Inflammatory macrophage treated with lipopolysaccharide for 1 hour (primary cell): ENCODE results near the gene RASSF7.
A peak's percentile ranks its signal among the peaks of the same experiment; 100 is the strongest.

Experiments
- DNase-seq, 2 donors: peaks; one replicate each; pipeline ENCODE4 v3.0.0-alpha.2; 2020 to 2022

The RASSF7 gene

DNA sequence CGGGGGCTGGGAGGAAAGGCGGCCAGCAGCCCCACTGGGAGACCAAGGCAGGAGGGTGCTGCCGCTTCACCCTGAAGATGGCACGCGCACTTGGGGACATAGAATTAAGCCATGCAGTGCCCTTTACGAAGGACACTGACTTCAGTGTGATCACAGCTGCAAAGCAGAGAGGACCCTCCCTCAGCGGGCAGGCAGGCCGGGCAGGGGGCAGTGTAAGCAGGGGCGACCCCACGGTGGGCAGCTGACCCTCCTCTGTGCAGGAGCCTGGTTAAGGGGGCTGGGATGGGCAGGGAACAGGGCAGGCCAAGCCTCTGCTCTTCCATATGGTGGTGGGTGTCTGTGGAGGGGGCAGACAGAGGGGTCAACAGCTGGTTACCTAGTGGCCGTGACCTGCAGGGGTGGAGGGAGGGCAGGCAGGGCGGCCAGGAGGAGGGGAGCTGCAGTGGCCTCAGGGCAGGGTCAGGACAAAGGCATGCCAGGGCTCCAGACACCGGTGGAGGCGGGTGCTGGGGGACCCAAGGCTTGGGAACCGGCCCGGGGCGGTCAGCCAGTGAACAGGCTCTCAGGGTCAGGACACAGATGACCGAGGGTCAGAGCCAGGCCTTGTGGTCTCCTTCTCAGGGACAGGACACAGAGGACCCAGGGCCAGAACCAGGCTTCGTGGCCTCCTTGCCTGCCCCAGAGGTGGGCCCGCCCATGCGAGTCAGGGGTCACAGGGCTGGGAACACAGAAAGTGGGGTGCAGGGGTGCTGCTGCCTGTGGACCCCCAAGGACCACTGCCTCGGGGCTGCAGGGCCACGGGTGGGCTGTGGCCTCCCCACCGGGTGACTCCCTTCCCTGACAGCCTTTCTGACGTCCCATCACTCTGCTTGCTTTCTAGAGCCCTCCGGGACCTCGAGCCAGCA lies 7.4 kb upstream of the RASSF7 start:
- no peak for DNase-seq

DNA sequence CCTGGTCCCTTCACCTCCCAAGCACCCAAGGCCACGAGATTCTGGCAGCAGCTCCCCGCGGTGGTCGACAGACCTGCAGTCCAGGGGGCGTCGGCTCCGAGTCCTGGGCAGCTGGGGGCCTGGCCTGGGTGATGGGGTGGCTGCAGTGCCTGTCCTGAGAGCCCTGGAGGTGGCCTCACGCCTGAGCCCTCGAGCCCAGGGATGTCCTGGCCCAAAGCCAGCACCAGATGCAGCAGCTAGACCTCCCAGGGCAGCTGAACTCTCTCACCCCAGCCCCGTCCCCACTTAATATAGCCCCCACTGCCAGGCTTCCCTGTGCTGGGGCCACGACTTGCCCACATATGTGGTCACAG lies 6.8 kb upstream of the RASSF7 start:
- DNase-seq: no peak

- DNase-seq: peak; percentile 21 to 36
These were observed 6.1 kb upstream of the RASSF7 start for GRCh38 chr11:554428-555226.

DNA sequence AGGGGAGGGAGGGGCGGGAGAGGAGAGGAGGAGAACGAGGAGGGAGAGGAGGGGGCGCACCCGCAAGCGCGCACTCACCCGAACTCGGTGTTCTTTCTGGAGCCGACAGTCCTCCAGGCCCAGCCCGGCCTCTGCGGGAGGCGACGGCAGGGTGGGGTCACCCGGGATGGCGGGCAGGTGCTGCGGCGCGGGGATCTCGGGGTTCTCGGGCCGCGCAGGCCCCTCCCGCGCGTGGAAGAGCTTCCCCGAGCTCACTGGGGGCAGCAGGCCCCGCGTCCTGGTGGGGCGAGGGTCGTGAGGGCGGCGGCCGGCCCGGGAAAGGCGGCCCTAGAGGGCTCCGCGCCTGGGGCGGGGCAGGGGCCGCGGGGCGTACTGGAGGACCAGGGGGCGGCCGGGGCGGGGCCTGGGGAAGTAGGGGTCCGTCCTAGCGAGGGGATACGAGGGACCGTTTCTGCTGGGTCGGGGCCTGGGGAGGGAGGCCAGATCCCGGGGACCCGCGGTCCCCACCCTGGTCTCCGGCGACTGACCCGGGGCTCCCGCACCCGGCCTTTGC lies 5.5 kb upstream of the RASSF7 start:
- DNase-seq: no peak

DNA sequence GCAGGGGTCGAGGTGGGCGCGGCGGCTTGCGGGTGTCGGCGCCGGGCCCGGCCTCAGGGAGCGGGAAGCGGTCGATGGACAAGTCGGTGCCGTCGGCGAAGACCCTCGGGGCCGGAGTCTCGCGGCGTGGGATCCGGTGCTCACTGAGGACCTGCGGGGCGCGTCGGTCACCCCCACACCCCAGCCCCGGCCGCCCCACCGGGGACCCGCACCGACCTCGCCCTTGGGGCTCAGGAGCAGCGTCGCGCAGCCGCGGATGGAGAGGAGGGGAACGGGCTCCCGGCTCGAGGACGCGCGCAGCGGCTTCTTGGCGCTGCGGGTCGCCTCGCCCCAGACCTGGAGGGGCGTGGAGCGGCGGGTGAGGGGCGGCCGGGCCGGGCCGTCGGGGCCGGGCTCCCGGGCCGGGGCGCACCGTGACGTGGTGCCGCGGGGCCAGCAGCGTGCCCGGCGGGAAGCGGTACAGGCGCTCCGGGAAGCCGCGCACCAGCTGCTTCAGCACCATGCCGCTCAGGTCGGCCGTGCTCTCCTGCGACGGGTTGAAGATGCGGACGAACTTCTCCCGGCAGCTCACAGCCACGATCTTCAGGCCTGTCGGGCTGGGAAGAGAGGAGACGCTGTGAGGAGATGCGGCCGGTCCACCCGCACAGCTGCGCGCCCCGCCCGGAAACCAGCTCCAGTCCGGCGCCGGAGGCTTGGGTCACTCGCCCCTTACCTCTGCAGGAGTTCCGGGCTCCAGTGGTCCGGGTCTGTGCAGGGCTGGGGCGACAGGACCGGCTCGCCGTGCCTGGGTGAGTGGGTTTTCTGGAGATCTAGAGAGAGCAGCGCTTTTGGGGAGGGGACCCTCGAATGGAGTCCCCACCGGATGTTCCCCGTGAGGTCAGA lies 4.7 kb upstream of the RASSF7 start:
- no peak for DNase-seq

DNA sequence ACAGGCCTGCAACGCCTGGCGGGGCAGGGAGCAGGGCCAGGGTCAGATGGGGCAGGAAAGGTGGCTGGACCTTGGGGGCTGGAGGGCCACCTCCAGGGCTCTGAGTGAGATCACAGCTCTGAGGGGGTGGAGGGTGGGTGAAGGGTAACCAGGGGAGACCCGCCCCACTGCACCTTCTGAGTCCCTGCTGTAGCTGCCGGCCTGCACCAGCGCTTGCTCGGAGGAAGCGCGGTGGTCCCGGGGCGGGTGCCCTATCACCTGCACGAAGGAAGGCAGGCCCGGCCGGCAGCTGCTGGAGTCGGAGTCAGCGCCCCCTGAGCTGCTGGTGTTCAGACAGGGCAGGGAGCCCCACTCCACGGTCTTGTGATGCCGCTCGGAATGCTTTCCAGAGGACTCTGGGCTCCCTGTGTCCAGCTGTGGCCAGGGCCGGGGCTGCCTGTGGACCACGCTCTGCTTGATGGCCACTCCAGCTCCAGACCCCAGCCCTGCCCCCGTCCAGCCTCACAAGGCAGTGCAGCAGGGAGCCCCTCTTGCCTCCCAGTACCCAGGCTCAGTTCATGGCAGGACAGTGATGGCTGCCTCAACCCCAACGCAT lies 4.0 kb upstream of the RASSF7 start:
- DNase-seq: no peak

DNA sequence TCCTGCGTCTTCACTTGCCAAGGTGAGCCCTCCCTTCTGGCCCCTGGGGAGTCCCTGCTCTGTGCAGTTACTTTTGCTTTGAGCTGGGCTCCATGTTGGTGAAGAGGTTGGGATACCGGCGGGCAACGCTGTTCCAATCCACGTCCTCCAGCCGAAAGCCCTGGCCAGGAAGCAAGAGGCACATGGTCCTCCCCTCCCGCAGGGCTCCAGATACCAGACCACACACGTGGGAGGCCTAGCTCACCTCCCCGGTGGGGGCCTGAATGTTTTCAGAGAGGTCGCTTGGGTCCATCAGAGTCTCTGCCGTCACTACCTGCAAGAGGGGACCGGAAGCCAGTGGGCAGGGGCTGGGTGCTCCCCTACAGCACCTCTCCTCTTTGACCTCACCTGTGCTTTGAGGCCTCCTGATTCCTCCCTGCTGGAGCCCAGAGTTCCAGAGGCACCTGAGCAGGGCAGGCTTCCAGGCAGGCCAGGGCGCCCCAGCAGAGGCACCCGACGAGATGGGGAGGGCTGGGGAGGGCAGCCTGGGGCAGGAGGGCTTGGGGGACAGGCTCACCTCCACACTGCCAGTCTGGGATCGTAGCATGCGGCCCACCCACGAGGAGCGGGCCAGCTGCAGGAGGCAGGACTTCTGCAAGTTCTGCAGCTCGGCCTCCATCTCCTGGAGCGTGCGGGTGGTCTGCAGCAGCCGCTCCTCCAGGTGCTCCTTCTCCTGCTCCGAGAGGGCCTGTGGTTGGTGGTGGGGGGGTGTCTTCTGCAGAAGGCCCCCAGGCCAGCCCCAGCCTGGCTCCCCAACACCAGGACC lies 3.2 kb upstream of the RASSF7 start:
- DNase-seq: no peak

DNA sequence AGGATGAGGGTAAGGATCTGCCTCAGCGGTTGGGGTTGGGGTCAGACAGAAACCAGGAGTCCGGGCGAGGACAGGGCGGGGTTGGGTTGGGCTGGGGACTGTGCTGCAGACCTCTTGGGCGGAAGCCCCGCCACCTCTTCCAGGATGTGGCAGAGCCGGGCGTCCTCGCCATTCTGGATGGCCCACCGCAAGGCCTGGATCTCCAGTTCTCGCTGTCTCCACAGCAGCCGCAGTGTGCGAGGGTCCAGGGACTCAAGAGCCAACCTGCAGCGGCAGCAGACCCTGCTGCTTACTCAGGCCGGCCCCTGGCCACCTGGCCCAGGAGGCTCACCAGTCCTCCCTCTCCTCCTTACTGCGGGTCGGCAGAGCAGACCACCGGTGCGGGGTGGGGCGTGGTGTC lies 2.3 kb upstream of the RASSF7 start:
- DNase-seq: no peak

- no peak for DNase-seq
These were observed 1.6 kb upstream of the RASSF7 start for GRCh38 chr11:559020-559620.

- DNase-seq: no peak
These were observed 962 bp upstream of the RASSF7 start for GRCh38 chr11:559712-560304.

DNA sequence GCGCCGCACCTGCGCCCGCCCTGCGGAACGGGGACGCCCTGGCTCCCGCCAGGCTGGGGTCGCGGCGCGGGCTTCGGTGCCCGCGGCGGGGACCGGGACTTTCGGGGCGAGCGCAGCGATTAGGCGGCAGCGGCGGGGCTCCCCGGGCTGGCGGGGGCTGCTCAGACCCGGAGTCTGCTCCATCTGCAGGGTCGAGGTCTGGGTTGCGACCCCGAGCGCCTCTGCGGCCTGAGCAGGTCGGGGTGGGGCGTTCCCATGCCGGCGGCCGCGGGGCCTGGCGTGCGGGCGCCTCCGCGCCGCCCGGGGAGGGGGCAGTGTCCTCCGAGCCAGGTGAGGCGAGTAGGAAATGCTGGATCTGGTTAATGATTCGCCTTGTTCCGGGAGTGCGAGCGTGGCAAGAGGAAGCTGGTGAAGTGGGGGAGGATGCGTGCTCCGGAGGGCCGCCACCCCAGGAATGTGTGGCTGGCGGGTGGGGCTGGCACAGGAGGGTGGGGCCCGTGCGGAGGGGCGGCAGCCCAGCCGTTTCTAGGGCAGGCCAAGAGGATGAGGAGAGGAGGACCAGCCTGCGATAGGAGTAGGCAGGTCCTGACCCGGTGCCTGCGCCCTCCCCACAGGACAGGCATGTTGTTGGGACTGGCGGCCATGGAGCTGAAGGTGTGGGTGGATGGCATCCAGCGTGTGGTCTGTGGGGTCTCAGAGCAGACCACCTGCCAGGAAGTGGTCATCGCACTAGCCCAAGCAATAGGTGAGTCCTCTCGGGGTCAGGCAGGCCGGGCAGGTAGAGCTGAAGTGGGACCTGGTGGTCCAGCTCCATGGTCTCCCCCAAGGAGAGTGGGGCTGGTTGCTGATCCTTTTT lies 606 bp downstream of the RASSF7 start:
- DNase-seq: no peak

GRCh38 chr11:562046-562645 lies 1.4 kb downstream of the RASSF7 start:
- no peak for DNase-seq

GRCh38 chr11:563066-563811 lies 2.5 kb downstream of the RASSF7 start:
- no peak for DNase-seq

DNA sequence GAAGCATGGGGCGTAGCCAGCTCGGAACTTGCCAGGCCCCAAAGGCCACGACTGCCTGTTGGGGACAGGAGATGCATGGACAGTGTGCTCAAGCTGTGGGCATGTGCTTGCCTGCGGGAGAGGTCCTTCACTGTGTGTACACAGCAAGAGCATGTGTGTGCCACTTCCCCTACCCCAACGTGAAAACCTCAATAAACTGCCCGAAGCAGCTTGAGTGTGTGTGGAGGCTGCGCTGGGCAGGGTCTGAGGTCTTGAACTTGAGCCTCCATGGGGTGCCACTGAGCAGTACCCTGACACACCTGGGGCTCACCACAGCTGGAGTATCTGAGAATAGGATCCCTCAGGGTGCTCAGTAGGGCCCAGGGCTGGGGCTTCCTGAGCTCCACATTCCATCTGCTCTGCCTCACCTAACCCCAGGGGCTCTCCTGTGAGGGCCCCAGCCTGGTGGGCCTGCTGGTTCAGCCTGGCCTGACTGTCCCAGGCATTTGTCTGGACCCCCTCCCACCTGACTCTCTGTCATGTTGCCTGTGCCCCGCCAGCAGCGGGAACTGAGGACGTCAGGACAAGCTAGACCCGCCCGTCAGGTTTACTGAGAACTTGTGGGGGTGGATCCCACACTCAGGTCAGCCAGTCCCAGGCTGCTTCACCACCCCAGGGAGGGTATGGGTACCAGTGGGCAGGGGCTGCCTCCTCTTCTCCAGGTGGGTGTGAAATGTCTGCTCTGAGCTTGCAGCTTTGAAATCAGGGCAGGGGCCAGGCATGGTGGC lies 3.2 kb downstream of the RASSF7 start:
- no peak for DNase-seq

- no peak for DNase-seq
These were observed 5.2 kb downstream of the RASSF7 start for GRCh38 chr11:565921-566509.

- DNase-seq: no peak
These were observed 6.3 kb downstream of the RASSF7 start for GRCh38 chr11:567011-567628.
